GM23338 (cell line): Measurements from ENCODE around the gene GSTA1.

ENCODE experiments used
- CREB1 ChIP-seq: fragments of 250-450 bp; sonication (Bioruptor Pico); IDR thresholded peaks from 2 replicates; pipeline ENCODE4 v1.5.0; 2020; ENCODE audit warnings: low read depth, mild to moderate bottlenecking, moderate library complexity
- EZH2 ChIP-seq: fragments of 200-600 bp; sonication (generic); IDR thresholded peaks from one replicate; pipeline ENCODE4 v1.8.0; 2017; ENCODE audit warnings: antibody characterized with exemption, mild to moderate bottlenecking, low read depth; ENCODE audit not compliant: unreplicated experiment
- NANOG ChIP-seq: IDR thresholded peaks from 2 replicates; pipeline ENCODE4 v1.6.1; 2016; ENCODE audit warnings: antibody characterized with exemption, borderline replicate concordance
- POLR2AphosphoS5 ChIP-seq: IDR thresholded peaks from 2 replicates; pipeline ENCODE4 v1.6.1; 2016; ENCODE audit warnings: antibody characterized with exemption, low read depth
- TF ChIP-seq, protein P1 (sequence below), 2 experiments: fragments of 200-600 bp in 1 of 2; sonication (generic) in 1 of 2; conservative IDR thresholded peaks; 2 replicates each; pipeline versions ENCODE4 v1.5.1 to v1.6.1; 2016 to 2017; ENCODE audit warnings: antibody characterized with exemption in 2 of 2, low read depth in 2 of 2, mild to moderate bottlenecking in 2 of 2, moderate library complexity in 1 of 2

DNA sequence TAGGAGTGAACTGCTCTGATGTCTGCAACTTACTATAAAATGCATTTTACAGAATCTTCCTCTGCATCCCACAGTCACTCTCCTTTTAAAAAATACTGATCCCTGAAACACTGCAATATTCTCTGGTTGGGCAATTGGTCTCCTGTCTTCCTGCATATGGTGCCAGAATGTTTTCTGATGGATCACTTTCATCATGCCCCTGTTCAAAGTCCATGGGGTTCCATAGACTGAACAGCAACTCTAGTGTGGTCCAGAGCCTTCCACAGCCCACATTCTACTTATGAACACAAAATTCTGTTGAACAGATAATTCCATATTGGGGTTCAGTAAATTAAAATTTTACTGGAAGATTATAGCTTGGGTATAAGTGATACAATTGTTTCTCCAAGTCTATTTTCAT is 51.3 kb downstream of the GSTA1 start:
- TF ChIP-seq, protein P1, sequence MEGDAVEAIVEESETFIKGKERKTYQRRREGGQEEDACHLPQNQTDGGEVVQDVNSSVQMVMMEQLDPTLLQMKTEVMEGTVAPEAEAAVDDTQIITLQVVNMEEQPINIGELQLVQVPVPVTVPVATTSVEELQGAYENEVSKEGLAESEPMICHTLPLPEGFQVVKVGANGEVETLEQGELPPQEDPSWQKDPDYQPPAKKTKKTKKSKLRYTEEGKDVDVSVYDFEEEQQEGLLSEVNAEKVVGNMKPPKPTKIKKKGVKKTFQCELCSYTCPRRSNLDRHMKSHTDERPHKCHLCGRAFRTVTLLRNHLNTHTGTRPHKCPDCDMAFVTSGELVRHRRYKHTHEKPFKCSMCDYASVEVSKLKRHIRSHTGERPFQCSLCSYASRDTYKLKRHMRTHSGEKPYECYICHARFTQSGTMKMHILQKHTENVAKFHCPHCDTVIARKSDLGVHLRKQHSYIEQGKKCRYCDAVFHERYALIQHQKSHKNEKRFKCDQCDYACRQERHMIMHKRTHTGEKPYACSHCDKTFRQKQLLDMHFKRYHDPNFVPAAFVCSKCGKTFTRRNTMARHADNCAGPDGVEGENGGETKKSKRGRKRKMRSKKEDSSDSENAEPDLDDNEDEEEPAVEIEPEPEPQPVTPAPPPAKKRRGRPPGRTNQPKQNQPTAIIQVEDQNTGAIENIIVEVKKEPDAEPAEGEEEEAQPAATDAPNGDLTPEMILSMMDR (conservative IDR thresholded peaks at IDR 0.05; ENCODE audit: low read depth in 2 of 2): no peak
- no peak for TF ChIP-seq CREB1 (CRISPR knock-in tag)
- no peak for TF ChIP-seq POLR2AphosphoS5
- no peak for TF ChIP-seq EZH2
- TF ChIP-seq NANOG: no peak
